Measurements from ENCODE around the gene KRT85.
A peak's percentile ranks its signal among the peaks of the same experiment; 100 is the strongest.

The KRT85 gene

DNA sequence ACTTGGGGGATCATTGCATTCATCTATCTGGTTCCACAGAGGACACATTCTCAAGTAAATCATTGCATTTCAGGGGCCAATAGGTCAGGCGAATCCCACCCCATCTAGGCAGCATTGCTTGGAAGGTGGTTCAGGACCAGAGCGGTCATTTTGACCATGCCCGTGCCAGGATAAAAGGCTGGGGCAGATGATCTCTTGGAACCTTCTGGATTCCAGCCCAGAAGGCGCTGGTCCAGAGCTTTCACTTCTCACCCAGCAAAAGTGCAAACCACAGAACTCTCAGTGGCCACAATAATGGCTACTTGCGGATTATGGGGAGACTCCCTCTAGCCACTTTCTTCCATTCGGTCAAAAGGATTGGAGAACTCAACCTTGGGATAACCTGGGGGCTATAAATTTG, 595 bp upstream of the KRT85 start:
- no peak for DNase-seq (ENCODE audit: low read depth in 2 of 2)

DNA sequence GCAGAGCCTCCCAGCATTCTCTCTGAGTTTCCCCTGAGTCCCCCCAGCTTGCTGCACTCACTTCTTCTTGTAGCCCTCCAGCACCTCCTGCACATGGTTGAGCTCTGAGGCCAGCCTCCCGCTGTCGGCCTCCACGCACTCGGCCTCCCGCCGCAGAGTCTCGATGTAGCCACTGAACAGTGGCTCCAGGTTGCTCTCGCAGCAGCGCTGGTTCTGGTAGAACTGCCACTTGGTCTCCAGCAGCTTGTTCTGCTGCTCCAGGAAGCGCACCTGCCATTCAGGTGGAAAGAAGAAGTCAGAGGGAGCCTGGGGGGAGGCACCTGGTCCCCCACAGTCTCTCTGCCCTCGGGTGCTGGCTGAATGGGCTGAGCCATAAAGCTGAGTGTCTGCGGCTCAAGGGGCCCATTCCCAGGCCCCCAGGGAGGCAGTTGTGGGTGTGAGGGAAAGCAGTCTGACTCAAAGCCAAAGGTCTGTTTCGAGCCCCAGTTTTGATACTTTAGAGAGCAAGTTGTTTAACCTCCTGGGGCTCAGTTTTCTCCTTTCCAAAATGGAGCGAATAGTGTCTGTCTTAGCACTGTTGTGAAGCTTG, 2.3 kb downstream of the KRT85 start:
- DNase-seq (ENCODE audit: low read depth in 2 of 2) = no peak

DNA sequence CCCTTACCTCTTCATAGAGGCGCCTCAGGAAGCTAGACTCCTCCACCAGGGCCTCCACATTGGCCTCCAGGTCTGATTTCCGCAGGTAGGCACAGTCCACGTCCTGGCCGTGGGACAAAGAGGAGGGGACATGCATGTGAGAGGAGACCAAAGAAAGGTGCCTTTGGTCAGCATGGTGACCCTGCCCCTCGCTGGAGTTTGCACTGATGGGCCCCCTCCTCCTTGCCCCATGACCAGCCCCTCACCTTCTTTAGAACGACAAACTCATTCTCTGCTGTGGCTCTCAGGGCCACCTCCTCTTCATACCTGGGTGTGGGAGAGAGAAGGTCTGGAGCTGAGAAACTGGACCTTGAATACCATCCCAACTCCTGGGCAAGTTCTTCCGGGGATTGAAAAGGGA, 3.2 kb downstream of the KRT85 start:
- no peak for DNase-seq (ENCODE audit: low read depth in 2 of 2)

DNA sequence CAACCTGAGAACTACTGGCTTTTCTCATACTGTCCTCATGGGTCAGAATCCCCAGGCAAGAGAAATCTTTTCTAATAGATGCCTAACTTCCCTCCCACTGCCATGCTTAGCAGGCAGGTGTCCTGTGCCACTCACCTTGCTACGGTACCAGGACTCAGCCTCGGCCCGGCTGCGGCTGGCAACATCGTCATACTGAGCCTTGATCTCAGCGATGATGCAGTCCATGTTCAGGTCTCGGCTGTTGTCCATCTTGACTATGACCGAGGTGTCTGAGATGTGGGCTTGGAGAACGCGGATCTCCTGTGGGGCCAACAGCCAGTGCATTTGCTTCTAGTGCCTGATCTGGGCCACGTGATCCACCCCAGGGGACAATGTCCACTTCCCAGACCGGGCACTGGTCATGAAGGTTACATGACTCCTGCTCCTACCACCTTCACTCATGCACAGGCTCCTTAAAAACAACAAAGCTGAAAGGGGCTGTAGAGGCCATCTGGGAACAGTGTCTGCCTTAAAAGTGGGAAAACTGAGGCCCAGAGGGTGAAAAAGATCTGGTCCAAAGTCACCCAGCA, 4.1 kb downstream of the KRT85 start:
- DNase-seq (ENCODE audit: low read depth in 2 of 2) = no peak

DNA sequence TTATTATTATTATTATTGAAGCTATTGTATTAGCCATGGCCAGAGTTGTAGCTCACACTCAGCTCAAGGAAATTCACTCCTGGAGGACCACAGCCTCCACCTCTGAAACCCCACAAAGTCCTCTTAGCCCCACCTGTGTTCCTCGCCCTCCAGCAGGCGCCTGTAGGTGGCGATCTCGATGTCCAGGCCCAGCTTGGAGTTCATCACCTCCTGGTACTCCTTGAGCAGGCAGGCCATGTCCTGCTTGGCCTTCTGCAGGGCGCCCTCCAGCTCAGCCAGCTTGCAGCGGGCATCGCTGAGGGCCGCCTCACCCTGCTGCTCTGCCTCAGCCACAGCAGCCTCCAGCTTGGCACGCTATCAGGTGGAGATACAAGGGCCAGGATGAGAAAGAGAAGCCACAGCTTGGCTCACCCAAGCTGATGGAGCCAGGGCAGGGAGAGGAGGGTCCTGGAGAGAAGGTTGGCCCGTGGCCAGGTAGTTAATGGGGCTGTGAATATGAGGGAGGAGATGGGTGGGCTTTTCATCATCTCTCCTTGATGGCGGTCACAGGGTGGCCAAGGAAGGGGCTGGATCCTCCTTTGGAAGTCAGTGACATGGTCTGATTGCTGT, 5.1 kb downstream of the KRT85 start:
- no peak for DNase-seq (ENCODE audit: low read depth in 2 of 2)

DNA sequence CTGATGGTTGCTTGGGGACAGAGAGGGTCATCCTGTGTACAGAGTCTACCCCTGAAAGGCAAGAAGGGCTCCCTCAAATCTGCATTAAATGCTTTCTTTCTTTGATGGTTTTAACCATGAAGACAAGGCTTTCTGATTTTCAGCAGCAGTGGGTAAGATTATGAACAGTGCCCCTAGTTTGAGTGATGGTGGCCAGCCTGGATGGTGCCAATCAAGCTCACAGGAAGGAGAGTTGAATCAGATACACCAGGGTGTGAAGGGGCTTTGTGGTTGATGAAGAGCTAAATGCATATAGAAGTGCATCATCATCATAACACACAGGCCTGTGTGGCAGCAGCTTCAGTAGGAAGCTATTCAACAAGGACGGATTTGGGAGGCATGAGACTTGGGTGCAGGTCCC, 5.7 kb downstream of the KRT85 start:
- no peak for DNase-seq (ENCODE audit: low read depth in 2 of 2)

DNA sequence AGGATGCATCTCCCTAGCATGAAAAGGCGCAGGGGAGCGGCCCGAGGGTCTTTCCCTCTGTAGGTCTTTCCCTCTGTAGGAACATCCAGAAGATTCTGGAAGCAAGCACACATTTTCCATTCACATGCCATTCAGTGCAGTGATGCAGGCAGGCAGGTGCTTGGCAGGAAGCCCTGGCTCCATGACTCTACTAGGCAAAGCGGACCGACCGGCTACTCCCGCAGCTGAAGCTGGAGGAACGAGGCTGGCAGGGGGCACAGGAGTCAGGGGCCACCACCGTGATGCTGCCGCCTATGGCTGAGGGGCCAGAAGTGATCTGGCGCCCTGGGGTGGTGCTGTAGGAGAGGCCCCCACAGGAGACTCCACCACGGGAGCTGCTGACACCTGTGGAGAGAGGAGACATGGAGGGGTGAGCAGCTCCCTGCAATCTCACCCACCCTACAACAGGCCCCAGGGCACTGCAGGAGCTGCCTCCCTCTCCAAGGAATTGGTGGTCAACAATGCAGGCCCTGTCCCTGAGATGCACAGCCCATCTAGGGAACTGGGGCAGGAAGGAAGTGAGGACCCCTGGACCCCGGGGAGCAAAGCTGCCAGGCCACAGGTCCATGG, 6.5 kb downstream of the KRT85 start:
- DNase-seq (ENCODE audit: low read depth in 2 of 2) = no peak

DNA sequence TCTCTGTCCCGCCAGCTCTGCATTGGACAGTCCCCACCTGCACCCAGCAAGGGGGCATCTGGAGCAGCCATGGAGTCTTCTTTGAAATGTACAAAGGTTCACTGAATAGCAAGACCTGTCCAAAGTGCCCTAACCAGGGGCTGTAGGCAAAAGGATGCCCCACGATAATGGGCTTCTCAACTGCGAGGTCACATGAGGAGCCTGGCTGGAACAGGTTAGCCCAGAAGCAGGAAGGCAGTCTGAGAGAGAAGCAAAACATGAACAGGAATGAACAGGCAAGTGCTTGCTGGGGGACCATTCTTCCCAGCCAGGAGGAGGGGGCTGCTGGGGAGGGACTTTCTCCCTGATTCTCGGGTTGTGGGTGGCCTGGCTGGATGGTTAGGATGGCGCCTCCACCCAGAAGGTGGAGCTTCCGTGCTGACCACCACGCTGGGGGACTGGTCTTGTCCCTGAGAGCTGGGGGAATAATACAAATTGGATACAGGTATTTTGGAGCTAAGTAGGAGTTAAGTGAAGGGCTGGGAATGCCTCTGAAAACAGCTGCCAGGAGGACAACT, 7.1 kb downstream of the KRT85 start:
- DNase-seq (ENCODE audit: low read depth in 2 of 2) = no peak

DNA sequence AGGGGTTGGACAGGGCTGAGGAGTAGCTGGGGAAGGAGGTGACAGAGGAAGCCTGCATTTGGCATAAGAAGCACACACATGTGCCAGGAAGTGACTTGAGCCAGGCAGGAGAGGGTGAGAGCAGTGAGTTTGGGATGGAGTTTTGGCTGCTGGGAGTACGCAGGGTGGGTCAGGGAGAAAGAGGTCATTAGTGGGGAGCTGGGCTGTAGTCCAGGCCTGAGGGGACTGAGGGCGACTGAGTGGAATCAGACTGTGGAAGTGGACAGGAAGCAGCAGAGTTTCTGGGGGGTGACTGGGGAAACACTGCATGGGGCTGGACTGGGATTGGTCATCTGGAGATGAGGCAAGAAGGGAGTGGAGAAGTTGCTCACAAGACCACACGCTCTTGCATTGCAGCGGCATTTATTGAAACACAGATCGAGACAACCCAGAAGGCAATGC, 7.6 kb downstream of the KRT85 start:
- DNase-seq (ENCODE audit: low read depth in 2 of 2) = no peak

DNA sequence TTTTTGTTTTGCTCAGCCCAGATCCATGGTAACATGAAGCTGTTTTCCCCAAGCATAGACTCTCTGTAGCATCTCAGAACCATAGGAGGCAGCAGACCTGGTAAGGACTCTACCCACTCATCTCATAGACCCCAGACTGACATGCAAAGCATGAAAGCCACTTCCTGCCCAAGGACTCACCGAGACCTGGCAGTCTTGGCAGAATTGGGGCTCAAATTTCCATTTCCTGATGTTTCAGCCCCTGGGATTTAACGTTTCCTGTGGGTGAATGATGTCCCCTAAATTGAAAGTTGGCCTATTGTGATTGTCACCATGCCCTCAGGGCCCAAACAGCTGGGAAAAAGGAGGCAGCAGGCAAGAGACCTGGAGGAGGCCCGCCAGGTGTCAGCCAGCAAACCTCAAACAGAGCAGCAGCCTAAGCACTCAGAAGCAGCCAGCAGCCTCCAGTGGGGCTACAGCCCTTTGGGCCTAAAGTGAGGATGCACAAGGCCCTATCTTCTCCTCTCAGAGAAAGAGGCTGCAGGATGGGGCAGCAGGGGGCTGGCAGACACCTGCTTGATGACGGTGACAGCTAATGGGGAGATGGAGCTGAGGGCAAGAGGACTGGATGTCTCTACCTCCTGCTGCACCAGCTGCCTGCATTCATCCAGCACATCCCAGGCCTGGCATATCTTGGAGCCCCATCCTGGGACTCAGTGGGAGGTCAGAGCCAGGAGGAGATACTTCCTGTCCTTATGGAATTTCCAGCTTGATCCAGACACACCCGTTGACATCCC, 8.5 kb downstream of the KRT85 start:
- no peak for DNase-seq (ENCODE audit: low read depth in 2 of 2)

DNA sequence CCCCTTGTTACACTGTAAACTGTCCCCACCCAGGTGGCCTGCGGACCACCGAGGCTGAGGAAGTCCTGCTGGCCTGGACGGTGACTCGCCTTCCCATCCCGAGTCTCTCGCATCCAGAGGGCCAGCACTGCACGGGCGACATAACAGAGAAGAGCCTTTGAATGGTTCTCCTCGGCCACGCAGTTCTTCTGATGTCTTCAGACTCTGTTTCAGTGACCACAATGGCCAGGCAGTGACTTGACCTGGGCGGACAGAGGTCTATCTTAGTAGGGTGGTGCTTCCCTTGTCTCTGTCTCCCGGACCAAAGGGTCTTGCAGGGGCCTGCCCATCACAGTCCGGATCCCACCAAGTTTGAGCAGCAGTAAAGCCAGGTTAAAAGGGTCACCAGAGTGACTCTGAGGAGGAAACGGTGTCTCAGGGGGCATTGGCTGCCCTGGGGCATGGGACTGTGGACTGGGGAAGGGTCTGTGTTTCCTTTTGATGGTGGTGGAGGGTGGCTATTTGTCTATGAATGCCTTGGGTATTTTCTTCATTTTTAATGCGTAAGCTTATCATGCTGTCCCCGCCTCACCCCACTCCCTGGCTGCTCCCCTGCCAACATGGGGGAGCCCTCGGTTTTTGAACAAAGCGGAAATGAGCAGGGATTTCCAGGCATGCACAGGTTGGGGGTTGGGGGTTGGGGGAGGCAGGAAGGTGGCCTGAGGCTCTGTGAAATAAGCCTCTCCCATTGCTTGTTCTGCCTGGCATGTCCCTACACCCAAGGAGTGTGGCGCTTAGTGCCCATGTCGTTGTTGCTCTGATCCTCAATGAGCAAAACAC, 10.3 kb downstream of the KRT85 start:
- no peak for DNase-seq (ENCODE audit: low read depth in 2 of 2)

DNA sequence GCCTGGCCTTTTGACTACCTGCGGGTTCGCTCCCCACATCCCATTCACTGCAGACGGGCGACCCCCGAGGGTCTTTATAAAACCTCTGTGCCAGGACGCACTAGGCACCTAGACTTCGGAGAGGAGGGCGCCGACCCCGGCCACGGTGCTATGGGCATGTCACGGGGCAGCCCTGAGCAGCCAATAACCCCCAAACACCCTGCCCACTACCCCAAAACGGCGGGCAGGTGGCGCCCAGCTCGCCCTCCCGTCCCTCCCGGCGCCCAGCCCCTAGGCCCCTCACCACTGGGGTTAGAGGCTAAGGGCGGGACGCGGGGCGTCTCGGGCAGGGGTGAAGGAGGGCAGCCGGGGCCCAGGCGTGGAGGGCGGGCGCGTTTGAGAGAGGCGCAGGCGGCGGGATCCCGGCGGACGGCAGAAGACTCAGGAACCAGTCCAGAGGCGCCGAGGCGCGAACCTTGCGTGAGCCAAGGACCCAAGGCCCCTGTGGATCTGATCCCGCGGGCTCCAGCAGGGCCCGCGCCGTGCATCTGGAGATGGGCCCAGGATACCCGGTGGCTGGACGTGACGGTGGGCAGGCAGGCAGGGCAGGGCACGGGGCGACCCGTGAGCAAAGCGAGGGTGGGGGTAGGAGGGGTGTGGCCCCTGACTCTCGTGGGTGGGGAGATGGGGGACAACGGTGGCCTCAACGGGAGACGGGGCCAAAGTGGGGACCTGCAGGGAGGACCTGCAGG, 11.1 kb downstream of the KRT85 start:
- DNase-seq (ENCODE audit: low read depth in 2 of 2) = no peak

DNA sequence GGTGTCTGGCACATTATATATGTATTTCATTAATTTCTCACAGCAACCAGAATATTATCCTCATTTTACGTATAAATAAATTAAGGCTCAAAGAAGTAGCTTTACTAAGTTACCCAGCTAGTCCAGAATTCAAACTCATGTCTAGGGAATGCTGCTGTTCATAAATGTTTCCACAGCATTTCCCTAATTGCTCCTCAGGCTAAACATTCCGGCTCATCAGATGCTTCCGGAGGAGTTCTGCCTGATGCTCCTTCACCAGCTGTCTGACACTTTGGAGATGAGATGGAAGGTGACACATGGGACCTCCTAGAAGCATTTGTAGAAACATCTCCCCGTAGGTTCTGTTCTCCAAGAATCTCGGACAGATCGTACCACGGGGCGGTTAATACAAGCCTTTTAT, 12.1 kb downstream of the KRT85 start:
- no peak for DNase-seq (ENCODE audit: low read depth in 2 of 2)

DNA sequence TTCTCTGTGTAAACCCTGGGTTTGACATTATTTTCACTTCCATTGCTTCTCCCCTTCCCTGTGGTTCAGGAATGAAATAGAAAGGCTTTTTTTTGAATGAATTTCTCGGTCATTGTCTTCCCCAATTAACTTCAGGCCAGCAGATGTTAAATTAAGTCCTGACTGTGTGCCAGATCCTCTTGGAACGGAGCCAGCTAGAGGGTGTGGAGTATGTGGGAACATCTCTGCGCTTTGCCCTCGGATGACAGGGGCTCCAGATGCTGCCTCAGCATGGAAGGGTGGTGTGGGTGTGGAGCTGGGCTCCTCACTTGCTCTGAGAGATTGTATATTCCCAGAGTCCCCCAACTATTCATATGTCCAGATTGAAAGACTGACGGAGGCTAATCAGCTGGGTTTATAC, 13.1 kb downstream of the KRT85 start:
- DNase-seq (ENCODE audit: low read depth in 2 of 2) = no peak

DNA sequence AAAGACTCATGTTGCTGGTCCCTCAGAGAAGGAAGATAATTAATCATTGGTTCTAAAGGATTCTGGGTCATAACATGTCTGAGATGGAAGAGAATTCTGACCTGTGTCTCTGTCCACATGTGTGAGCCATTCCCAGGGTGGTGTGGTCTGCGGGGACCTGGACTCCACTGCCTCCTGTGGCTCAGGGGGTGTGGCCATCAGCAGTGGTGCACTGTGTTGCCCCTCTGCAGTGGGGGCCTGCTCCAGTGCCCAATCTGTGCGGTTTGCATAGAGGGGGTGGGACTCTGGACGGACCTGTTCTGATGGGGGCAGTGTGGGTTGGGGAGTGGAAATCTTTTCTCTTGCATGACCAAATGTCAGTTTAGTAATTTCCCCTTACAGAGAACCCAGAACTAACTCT, 13.5 kb downstream of the KRT85 start:
- DNase-seq (ENCODE audit: low read depth in 2 of 2) = no peak

DNA sequence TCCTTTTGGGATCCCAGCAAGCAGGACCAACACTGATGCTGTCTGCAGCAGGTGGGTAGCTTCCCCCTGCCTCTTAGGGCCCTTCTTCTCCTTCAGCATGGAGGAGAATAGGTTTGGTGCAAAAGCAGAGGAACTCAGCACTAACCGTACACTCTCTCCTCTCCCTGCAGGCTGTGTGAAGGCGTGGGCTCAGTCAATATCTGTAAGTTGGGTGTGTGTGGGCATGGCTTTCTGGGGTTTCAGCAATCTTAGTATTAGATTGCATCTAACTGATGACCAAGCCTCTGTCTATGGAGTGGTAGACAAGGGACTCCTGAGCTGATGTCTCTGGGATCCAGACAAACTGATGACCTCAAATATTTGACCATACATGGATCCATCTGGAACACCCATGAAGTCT, 14.3 kb downstream of the KRT85 start:
- no peak for DNase-seq (ENCODE audit: low read depth in 2 of 2)

DNA sequence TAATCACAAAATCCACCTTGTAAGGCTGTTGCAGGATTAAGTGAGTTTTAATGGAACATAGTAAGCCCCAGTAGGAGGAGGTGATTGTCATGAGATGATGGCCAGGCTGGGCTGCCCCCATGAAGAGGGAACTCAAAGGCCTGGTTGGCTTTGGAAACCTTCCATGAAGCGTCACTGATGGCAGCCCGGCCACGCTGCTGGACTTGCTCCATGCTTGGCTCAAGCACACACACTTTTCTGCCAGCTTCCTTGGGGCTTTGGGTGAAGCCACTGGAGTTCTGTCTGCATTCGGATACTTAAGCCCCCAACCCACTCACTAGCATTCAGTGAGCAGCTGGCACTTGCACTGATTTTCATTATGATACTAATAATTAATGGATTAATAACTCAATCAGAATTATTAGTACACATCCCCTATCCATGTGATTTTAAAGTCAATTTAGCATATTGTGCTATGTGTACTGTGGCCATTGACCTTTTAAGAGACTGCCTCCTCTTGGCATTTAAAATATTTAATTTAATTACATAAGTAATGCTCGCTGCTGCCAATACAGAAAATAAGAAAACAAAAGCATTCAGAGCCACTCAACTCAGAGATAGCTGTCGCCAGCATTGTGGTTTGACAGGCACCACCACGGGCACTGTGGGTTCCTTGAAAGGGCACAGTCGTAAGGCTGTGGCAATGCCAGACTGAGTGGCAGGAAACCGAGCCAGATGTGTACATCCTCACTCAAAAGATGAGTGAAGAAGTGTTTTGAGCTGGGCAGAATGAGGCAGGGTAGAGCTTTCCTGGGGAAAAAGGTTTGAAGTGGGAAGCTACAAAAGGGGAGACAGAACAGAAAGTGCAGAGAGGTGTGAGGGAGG, 15.9 kb downstream of the KRT85 start:
- DNase-seq (ENCODE audit: low read depth in 2 of 2) = peak; percentile 21 to 30

DNA sequence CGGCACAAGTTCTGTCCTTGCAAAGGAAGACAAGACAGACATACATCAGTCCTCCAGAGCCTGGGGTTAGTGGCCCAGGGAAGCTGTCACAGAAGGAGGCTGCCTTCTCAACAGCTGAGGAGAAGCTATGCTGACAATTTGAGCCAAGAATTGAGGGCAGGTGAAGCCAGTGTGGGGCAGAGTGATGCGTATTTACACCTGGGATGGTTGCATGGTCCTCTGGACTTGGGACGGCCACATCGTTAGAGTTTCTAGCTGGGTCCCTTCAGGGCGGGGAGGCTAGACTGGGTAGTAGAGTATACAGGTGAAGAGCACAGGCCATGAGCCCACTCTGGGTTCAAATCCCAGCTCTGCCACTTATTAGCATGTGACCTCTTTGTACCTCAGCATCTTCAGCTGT, 16.5 kb downstream of the KRT85 start:
- no peak for DNase-seq (ENCODE audit: low read depth in 2 of 2)

DNA sequence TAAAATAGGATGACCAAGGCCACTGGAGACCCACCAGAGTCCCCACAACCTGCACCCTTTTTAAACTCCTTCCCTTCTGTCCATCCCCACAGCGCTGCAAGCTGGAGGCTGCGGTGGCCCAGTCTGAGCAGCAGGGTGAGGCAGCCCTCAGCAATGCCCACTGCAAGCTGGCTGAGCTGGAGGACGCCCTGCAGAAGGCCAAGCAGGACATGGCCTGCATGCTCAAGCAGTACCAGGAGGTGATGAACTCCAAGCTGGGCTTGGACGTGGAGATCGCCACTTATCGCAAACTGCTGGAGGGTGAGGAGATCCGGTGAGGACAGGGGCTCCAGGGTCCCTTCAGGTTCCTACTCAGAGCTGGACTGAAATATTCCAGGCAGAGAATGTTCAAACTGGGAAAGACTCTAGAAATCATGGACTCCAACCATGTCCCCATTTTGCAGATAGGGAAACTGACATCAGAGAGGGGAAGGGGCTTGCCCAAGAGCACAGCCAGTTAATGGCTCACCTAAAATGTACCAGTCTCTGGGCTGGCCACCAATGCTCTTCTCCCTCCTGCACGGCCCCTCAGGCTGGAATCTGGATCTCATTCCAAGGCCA, 17.2 kb downstream of the KRT85 start:
- no peak for DNase-seq (ENCODE audit: low read depth in 2 of 2)
